Retina (tissue), 1 donor: Measurements from ENCODE around the gene CCDC169.
"Not testable (repeated sequence)": the region's sequence is repeated elsewhere in the genome, so short reads cannot be mapped to it uniquely, and the experiment has no call there.

Experiments
- DNase-seq: peaks from one replicate; pipeline ENCODE4 v3.0.0-alpha.2; 2016

Gene CCDC169

GRCh38 chr13:36313047-36313969 lies 15.7 kb upstream of the CCDC169 start:
- DNase-seq, result no peak

GRCh38 chr13:36310417-36311108 lies 12.9 kb upstream of the CCDC169 start:
- DNase-seq, result no peak

DNA sequence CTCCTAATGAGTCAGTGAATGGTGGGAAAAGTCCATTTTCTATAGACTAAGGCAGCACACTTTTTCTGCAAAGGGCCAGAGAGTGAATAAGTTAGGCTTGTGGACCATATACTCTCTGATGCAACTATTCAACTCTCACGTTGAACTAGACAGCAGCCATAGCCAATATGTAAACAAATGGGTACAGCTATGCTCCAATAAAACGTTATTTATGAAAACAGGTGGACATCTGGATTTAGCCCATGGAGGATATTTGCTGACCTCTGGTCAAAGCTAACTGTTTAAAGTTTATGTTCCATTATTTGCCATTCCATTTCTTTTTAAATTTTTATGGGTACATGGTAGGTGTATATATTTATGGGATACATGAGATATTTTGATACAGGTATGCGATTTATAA lies 4.7 kb upstream of the CCDC169 start:
- DNase-seq, result no peak

- not testable (repeated sequence) for DNase-seq
Observed at GRCh38 chr13:36299469-36299868, 1.9 kb upstream of the CCDC169 start.

- peak; percentile 44 for DNase-seq
Observed at GRCh38 chr13:36298535-36299068, 988 bp upstream of the CCDC169 start.

DNA sequence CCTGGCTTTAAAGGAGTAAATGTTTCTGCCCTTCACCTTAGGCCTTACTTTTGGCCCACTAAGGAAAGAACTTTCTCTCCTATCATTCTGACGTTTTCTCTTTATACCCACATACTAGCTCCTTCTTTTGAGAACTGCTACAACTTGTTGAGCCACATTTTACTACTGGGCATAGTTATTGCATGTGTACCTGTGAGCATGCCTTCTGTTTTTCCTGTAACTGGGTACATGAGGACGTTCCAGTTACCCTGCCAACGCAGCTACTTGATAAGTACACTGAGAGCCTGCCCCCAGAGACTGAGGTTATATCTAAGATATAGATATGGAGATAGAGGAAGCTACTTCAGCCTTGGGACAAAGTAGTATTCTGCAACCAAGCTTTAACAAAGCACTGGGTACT lies 3.5 kb downstream of the CCDC169 start:
- DNase-seq, result no peak

DNA sequence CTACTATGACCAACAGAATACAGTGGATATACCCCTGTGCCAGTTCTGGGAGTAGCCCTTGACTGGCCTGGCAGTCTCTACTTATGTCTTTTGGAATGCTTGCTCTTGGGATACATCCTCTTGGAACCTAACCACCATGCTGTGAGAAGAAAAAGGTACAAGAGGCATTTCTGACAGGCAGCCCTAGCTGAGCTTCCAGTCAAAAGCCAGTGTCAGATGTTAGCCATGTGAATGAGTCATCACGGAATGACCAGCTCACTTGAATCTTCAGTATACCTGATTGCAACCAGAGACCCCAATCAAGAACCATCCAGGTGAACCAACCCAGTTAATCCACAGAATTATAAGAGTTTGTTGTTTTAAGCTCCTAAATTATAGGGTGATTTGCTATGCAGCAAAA lies 4.1 kb downstream of the CCDC169 start:
- no peak for DNase-seq

GRCh38 chr13:36288794-36289391 lies 8.7 kb downstream of the CCDC169 start:
- DNase-seq, result no peak

- DNase-seq, result no peak
Observed at GRCh38 chr13:36286006-36286405, 11.6 kb downstream of the CCDC169 start.

GRCh38 chr13:36282821-36283432 lies 14.7 kb downstream of the CCDC169 start:
- DNase-seq, result peak; percentile 37

DNA sequence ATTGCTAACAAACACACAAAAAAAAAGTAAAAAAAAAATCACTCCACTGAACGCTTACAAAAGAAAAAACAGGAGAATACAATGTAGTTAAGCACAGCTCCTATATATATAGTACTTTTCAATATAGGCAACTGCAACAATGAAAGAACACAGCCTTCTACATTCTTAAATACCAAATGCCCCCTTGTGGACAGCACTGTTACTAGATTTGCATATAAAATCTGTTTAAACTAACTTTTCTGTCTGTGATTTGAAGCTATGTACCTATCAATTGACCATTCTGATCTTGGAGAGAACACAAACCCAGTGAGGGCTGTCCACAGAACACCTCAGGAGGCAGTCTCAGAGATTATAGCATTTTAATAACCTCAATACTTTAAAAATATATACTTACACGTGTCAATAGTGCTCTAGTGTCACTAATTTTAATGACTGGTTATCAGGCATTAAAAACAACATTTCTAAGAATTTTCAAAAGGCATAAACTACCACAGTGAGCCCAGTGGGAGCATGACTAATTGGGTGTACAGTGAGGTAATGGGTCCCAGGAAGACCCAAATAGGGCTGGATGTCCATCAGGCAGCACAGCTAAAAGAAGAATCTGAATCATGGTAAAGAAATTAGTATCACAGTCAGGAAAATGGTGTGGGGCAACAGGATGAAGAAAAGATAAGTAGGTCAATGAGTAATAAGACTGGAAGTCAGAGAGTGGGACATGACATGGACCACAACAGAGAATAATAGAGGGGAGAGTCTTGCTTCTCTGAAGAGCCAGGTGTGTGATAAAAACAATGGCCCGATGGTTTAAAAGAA lies 22.2 kb downstream of the CCDC169 start:
- DNase-seq, result peak; percentile 34

- DNase-seq, result no peak
Observed at GRCh38 chr13:36273431-36273830, 24.2 kb downstream of the CCDC169 start.

DNA sequence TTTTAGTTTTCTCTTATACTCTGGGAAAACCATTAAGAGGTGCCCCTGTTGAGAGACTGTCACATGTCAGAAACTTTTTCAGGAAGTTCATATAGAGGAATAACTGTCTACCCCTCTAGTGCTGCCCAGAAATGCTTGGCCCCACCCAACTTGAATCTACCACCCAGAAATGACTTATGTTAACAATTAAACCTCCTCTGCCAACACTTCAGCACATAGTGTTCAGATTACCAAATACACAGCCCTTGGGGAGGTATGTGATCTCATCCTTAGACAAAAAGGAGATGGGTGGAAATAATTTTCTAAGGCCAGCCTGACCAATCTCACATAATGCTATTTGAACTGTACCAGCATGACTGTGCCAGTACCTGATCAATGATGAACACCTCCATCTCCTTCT lies 35.6 kb downstream of the CCDC169 start:
- no peak for DNase-seq

- no peak for DNase-seq
Observed at GRCh38 chr13:36261011-36261410, 36.6 kb downstream of the CCDC169 start.

- DNase-seq, result no peak
Observed at GRCh38 chr13:36259361-36260137, 38.1 kb downstream of the CCDC169 start.

DNA sequence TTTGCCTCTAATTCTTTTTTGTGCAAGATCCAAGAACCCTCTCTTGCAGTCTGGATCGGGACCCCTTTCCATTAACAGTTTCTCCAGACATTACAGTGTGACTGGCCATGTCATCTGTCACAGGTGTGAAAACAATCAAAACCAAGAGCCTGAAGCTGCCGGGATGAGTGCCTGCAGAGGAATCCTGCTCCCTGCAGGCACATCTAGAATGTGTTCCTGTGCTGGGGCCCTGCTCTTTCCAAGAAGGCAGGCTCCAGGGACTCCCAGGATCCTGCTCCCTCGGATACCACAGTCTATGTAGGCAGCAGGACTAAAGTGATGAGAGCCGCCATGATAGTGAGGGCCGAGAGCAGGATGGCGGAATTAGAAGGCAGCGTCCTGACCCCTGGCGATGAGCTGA lies 38.8 kb downstream of the CCDC169 start:
- DNase-seq, result no peak

- DNase-seq, result no peak
Observed at GRCh38 chr13:36251526-36251925, 46.1 kb downstream of the CCDC169 start.

DNA sequence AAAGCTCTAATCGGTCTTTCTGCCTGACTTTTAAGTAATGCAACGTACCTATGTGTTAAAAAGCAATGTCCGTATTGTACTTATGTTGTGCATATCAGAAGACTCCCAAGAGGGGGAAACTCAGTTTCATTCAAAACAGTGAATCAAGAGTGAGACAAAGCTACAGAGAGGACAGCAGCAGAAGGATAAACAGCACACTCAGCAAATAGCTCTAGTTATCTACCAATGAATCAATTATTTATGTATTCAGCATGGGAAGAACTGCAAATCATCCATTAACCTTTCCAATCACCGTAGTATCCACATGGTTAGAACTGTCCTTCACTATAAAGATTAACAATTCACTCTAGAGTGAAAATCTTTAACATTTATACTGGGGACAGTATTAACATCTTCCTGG lies 46.6 kb downstream of the CCDC169 start:
- no peak for DNase-seq

GRCh38 chr13:36248700-36249099 lies 48.9 kb downstream of the CCDC169 start:
- DNase-seq, result no peak

DNA sequence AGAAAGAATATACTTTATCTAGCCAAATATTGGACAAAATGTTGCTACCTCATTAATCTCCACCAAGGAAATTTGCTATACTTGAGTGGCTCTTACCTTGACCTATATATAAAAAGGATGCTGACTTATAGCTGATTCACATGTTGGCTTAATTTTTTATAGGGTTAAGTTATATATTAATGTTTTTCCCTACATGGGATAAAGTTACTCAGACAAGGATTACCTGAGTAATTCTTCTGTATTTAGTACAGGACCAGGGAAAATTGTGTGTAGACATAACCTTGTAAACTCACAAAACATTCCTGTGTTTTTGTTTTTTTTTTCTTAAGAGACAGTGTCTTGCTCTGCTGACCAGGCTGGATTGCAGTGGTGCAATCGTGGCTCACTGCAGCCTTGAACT lies 52.6 kb downstream of the CCDC169 start:
- no peak for DNase-seq

DNA sequence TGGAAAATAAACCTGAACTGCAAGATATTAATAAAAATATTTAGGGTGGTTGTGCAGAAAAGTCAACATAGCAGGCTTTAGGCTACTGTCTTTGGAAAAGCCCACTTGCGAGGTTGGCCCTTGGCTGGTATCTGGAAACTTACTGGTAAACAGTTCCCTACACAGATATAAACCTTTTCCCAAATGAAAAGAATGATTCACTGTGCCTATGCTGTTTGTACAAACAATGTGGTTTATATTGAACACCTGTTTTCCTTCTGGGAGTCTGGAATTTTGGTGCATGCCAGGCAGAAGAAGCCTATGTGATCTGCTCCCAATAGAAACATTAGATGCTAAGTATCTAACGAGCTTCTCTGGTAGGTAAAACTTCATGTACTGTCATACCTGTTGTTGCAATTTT lies 53.5 kb downstream of the CCDC169 start:
- DNase-seq, result no peak
